Activated CD4-positive, alpha-beta memory T cell treated with anti-CD3 and anti-CD28 coated beads for 36 hours (primary cell): ENCODE results near the gene ARHGDIB. TPM values are rescaled to one million over a fixed set of nuclear protein-coding genes. Genes with fewer than 3 reads are reported as not detected.

Experiments
- CTCF ChIA-PET: fragments of 350-600 bp; sonication (Branson Sonifier 250); formaldehyde crosslinking; loops from one replicate; lab custom pipeline; 2021; ENCODE audit warnings: antibody characterized with exemption, inconsistent platforms; lab: Charles Lee
- POLR2A ChIA-PET: fragments of 350-600 bp; sonication (Branson Sonifier 250); formaldehyde crosslinking; loops from one replicate; lab custom pipeline; 2021; ENCODE audit warnings: antibody characterized with exemption; lab: Charles Lee
- DNase-seq: peaks from one replicate; pipeline ENCODE4 v3.0.0-alpha.2; 2020
- H3K27ac Mint-ChIP-seq: one replicate; pipeline ENCODE4 v1.8.0; 2021; ENCODE audit warnings: mixed read lengths
- H3K27me3 Mint-ChIP-seq: one replicate; pipeline ENCODE4 v1.8.0; 2021; ENCODE audit warnings: mixed read lengths
- H3K36me3 Mint-ChIP-seq: one replicate; pipeline ENCODE4 v1.8.0; 2021; ENCODE audit warnings: mixed read lengths
- H3K4me1 Mint-ChIP-seq: one replicate; pipeline ENCODE4 v1.8.0; 2021; ENCODE audit warnings: low read depth, mixed read lengths
- H3K4me3 Mint-ChIP-seq: one replicate; pipeline ENCODE4 v1.8.0; 2021; ENCODE audit warnings: mild to moderate bottlenecking, mixed read lengths
- H3K9me3 Mint-ChIP-seq: one replicate; pipeline ENCODE4 v1.8.0; 2021; ENCODE audit warnings: mixed read lengths
- intact Hi-C: fragments of 100-400 bp; cut with micrococcal nuclease; formaldehyde crosslinking; loops from one replicate; pipeline ENCODE4 v1.15.1; 2023
- total RNA-seq, 2 experiments: library from RNA; stranded (reverse); gene quantifications; one replicate each; pipeline ENCODE4 v1.2.3, GENCODE V29; 2021

ARHGDIB gene
- total RNA-seq, 2 experiments from 2014 or later, result 640 to 644 TPM

DNA sequence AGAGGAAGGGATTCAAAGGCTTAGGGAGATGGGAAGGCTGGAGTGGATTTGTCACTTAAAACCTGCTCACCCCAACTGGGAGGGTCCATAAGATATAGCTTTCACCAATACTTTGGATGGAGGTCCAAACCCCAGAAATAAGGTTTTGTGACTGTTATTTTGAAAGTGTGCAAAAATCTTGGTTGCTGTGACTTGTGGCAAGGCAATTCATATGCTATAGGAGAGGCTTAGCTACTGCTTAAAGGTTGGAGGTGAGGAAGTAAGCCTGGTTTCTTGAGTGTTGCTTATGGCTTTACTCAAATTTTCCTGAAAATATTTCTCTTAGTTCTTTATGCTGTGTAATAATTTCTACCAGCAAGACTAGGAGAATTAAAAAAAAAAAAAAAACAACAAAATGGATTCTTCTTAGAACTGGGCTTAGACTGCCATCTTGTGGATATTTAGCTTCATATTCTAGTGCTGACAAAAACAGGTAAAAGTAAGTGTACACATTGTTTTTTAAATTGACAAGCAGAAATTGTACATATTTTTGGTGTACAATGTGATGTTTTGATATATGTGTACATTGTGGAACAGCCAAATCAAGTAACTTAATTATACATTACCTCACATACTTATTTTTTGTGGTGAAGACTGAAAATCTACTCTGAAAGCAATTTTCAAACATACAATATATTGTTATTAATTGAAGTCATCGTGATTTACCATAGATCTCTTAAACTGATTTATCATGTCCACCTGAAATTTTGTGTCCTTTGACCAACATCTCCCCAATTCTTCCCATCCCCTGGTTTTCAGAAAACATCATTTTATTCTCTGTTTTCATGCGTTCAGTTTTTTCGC is 34.4 kb upstream of the ARHGDIB start:
- DNase-seq, result no peak
- Mint-ChIP-seq H3K36me3 (no peaks in the 10 kb centered on the region), H3K27ac (no peak overlapping the region), H3K9me3 (peaks cover 7% of the 10 kb centered on the region), H3K4me1 (peaks cover 25% of the 10 kb centered on the region), H3K27me3 (no peaks in the 10 kb centered on the region), H3K4me3 (no peak overlapping the region)
- intact Hi-C loops, result loop anchor here (1.0 to 2.0 kb wide), 6 partner anchors 35 to 273 kb away; partner anchors contain the start of genes ARHGDIB and RERG
- CTCF ChIA-PET, result interaction anchor here (0.5 to 4.2 kb wide), 39 partner anchors 9 to 812 kb away, joined by 3 to 121 read pairs (median 4); partner anchors contain the start of genes ARHGDIB, ART4, C12orf60 and ERP27
- POLR2A ChIA-PET, result interaction anchor here (0.7 to 1.4 kb wide), 3 partner anchors 34 to 225 kb away, joined by 4 to 6 read pairs (median 4); partner anchors contain the start of gene ARHGDIB

DNA sequence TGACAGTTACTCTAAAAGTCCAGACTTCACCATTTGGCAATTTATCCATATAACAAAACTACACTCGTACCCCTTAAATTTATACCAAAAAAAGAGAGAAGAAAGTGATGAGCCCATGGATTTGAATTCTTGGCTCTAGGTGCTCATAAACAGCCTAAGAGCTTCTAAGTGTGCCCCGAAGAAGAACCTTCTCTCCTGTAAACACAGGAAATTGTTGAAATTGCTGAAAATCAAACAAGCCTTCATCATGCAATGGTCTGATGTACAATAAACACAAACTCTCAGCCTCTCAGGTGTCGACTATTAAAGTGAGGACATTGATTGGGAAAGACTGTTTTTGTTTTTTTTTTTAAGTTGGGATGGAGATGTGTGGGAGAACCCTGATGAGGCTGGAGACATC is 33.2 kb upstream of the ARHGDIB start:
- intact Hi-C loops, result loop anchor here (1.0 to 5.0 kb wide), 6 partner anchors 34 to 364 kb away; partner anchors contain the start of gene ARHGDIB
- Mint-ChIP-seq H3K4me3 (no peak overlapping the region), H3K27me3 (no peaks in the 10 kb centered on the region), H3K36me3 (no peaks in the 10 kb centered on the region), H3K4me1 (peaks cover 29% of the 10 kb centered on the region), H3K27ac (no peak overlapping the region), H3K9me3 (peaks cover 7% of the 10 kb centered on the region)
- ChIA-PET CTCF (interaction anchor here (0.9 to 4.2 kb wide), 16 partner anchors 8 to 278 kb away, joined by 3 to 121 read pairs (median 6); partner anchors contain the start of genes ART4, C12orf60, ERP27 and WBP11), POLR2A (interaction anchor here (1.2 to 1.4 kb wide), 2 partner anchors 220 to 224 kb away, joined by 4 to 6 read pairs; a partner anchor contains a TSS)
- DNase-seq, result no peak

DNA sequence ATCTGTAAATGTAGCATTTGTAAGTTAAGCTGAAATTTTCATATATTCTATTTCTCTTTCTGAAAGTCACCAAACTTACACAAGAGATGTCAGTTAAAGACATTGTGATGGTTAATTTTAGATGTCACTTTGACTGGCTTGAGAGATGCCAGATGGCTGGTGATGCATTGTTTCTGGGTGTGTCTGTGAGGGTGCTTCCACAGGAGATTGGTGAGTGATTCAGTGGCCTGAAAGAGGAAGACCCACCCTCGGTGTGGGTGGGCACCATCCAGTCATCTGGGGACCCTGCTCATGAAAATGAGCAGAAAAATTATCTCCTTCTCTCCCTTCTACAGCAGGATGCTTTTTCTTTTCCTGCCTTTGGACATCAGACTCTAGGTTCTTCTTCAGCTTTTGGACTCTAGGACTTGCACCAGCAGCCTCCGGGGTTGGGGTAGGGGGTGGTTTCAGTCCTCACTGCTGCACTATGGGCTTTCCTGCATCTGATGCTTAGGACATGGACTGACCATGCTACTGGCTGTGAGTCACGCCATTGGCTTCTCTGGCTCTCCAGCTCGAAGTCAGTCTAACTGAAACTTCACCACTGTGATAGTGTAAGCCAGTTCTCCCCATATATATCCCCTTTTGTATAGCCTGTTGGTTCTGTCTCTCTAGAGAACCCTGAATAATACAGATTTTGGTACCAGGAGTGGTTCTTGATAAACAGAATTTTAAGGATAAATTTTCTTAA is 32.3 kb upstream of the ARHGDIB start:
- Mint-ChIP-seq H3K36me3 (no peaks in the 10 kb centered on the region), H3K27ac (no peak overlapping the region), H3K27me3 (no peaks in the 10 kb centered on the region), H3K4me3 (no peak overlapping the region), H3K4me1 (peaks cover 30% of the 10 kb centered on the region), H3K9me3 (peaks cover 7% of the 10 kb centered on the region)
- POLR2A ChIA-PET, result no interaction called here
- intact Hi-C loops, result loop anchor here (1.0 to 5.0 kb wide), 4 partner anchors 33 to 363 kb away; partner anchors contain the start of gene ARHGDIB
- CTCF ChIA-PET, result interaction anchor here (0.9 to 4.2 kb wide), 8 partner anchors 56 to 277 kb away, joined by 3 to 121 read pairs (median 6); partner anchors contain the start of genes ART4 and ERP27
- peak; percentile 49 for DNase-seq

DNA sequence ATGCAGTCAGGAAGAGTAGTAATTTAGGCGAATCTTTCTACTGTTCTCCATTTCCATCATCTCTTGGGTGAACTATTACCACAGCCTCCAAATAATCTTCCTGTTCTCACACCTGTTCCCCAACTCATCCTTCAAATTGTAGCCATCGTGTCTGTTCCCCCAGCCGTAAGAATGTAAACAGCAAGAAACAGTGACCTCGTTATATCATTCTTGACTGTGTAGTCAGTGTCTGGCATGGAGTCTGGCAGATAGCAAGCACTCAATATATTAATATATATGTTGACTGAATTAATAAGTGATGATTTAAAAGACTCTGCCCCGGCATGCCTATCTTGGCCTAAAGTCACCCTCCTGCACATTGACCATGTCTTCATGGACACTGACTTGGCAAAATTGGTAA is 31.7 kb upstream of the ARHGDIB start:
- Mint-ChIP-seq H3K27me3 (no peaks in the 10 kb centered on the region), H3K27ac (no peak overlapping the region), H3K36me3 (no peaks in the 10 kb centered on the region), H3K9me3 (peaks cover 7% of the 10 kb centered on the region), H3K4me3 (no peak overlapping the region), H3K4me1 (peaks cover 30% of the 10 kb centered on the region)
- CTCF ChIA-PET, result interaction anchor here (1.2 to 4.2 kb wide), 3 partner anchors 147 to 270 kb away, joined by 3 to 121 read pairs (median 33); partner anchors contain the start of gene ART4
- no peak for DNase-seq
- POLR2A ChIA-PET, result no interaction called here
- intact Hi-C loops, result loop anchor here (5.0 kb wide), 1 partner anchor 41 kb away; no protein-coding TSS in a partner anchor

DNA sequence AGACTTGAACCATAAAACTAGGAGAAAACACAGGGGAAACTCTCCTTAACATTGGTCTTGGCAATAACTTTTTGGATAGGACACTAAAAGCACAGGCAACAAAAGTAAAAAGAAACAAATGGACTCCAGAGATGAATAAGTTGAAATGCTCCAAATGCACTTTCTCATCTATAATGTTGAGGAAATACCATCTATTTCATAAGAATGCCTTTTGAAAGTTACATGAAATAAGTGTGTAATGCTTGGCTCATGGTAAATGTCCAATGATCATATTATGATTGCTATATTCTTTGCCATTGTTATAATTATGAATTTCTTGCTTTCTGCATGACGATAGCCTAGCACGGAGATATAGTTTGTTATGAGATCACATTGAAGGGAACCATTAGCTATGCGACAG is 31.3 kb upstream of the ARHGDIB start:
- intact Hi-C loops, result loop anchor here (5.0 kb wide), 1 partner anchor 40 kb away; no protein-coding TSS in a partner anchor

DNA sequence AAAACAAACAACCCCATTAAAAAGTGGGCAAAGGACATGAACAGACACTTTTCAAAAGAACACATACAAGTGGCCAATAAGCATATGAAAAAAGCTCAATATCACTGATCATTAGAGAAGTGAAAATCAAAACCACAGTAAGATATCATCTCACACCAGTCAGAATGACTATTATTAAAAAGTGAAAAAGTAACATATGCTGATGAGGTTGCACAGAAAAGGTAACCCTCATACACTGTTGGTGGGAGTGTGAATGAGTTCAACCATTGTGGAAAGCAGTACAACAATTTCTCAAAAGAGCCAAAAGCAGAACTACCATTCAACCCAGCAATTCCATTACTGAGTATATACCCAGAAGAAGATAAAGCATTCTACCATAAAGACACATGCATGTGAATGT is 29.7 kb upstream of the ARHGDIB start:
- H3K9me3 Mint-ChIP-seq, result peaks cover 7% of the 10 kb centered on the region
- no peaks in the 10 kb centered on the region for H3K36me3 Mint-ChIP-seq
- POLR2A ChIA-PET, result no interaction called here

More for the DNA sequence above, 31.3 kb upstream of the ARHGDIB start:
- Mint-ChIP-seq H3K27me3 (no peaks in the 10 kb centered on the region), H3K4me3 (no peak overlapping the region), H3K36me3 (no peaks in the 10 kb centered on the region), H3K27ac (no peak overlapping the region), H3K4me1 (peaks cover 30% of the 10 kb centered on the region), H3K9me3 (peaks cover 7% of the 10 kb centered on the region)
- ChIA-PET POLR2A (no interaction called here), CTCF (interaction anchor here (0.6 to 4.2 kb wide), 3 partner anchors 147 to 222 kb away, joined by 3 to 121 read pairs (median 3); partner anchors contain the start of gene ART4)
- DNase-seq, result no peak

DNA sequence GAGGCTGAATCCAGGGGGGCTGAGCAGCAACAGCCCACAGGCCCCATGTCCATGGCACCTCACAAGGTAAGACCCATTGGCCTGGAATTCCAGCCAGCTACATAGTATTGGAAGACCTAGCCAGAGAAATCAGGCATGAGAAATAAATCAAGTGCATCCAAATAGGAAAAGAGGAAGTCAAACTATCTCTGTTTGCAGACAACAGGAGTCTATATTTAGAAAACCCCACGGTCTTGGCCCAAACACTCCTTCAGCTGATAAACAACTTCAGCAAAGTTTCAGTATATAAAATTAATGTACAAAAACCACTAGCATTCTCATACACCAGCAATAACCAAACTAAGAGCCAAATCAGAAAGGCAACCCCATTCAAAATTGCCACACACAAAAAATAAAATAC is 28.4 kb upstream of the ARHGDIB start:
- POLR2A ChIA-PET, result no interaction called here
- Mint-ChIP-seq H3K9me3 (peaks cover 7% of the 10 kb centered on the region), H3K4me3 (no peak overlapping the region), H3K27ac (no peak overlapping the region), H3K36me3 (no peaks in the 10 kb centered on the region), H3K27me3 (no peaks in the 10 kb centered on the region), H3K4me1 (peaks cover 24% of the 10 kb centered on the region)
- no peak for DNase-seq
- intact Hi-C loops, result loop anchor here (5.0 kb wide), 1 partner anchor 37 kb away; no protein-coding TSS in a partner anchor
- CTCF ChIA-PET, result interaction anchor here (1.5 kb wide), 1 partner anchor 179 kb away, joined by 3 read pairs; no protein-coding TSS in a partner anchor

More for the DNA sequence above, 29.7 kb upstream of the ARHGDIB start:
- Mint-ChIP-seq H3K4me3 (no peak overlapping the region), H3K27ac (no peak overlapping the region), H3K27me3 (no peaks in the 10 kb centered on the region), H3K4me1 (peaks cover 30% of the 10 kb centered on the region)
- DNase-seq, result no peak
- intact Hi-C loops, result loop anchor here (5.0 kb wide), 1 partner anchor 39 kb away; no protein-coding TSS in a partner anchor
- CTCF ChIA-PET, result no interaction called here

DNA sequence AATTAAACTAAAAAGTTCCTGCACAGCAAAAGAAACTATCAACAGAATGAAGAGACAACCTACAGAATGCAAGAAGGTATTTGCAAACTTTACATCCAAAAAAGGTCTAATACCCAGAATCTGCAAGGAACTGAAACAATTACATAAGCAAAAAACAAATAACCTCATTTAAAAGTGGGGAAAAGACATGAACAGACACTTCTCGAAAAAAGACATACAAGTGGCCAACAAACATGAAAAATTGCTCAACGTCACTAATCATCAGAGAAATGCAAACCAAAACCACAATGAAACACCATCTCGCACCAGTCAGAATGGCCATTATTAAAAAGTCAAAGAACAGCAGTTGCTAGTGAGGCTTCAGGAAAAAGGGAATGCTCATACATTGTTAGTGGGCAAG is 26.6 kb upstream of the ARHGDIB start:
- peaks cover 16% of the 10 kb centered on the region for H3K4me1 Mint-ChIP-seq
- CTCF ChIA-PET, result no interaction called here

DNA sequence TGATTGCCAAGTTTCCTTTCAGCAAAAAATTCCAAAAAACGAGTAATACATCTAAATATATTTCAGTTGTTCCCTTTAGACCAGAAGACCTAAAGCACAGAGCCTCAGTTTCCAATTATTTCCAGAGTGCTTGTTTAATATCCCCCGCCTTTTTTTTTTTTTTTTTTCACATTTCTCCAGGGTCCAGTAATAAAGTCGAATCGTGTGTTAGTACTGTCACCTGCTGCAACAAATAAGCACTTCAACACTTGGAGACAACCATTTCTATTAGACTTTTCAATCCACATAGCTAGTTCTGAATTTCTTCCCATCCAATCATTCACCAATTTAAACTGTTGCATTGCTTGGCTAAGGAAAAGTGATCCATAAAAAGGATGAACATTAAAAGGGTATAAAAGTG is 25.0 kb upstream of the ARHGDIB start:
- DNase-seq, result no peak
- H3K36me3 Mint-ChIP-seq, result no peaks in the 10 kb centered on the region
- no peak overlapping the region for H3K4me3 Mint-ChIP-seq
- H3K27ac Mint-ChIP-seq, result no peak overlapping the region
- H3K27me3 Mint-ChIP-seq, result no peaks in the 10 kb centered on the region
- POLR2A ChIA-PET, result no interaction called here
- H3K4me1 Mint-ChIP-seq, result peaks cover 25% of the 10 kb centered on the region
- intact Hi-C loops, result no loop called here
- CTCF ChIA-PET, result interaction anchor here (0.7 kb wide), 2 partner anchors 9 to 49 kb away, joined by 3 read pairs; no protein-coding TSS in a partner anchor
- peaks cover 6% of the 10 kb centered on the region for H3K9me3 Mint-ChIP-seq

More for the DNA sequence above, 26.6 kb upstream of the ARHGDIB start:
- DNase-seq, result no peak
- Mint-ChIP-seq H3K27ac (no peak overlapping the region), H3K9me3 (peaks cover 7% of the 10 kb centered on the region), H3K4me3 (no peak overlapping the region), H3K27me3 (no peaks in the 10 kb centered on the region), H3K36me3 (no peaks in the 10 kb centered on the region)
- POLR2A ChIA-PET, result no interaction called here
- intact Hi-C loops, result no loop called here

DNA sequence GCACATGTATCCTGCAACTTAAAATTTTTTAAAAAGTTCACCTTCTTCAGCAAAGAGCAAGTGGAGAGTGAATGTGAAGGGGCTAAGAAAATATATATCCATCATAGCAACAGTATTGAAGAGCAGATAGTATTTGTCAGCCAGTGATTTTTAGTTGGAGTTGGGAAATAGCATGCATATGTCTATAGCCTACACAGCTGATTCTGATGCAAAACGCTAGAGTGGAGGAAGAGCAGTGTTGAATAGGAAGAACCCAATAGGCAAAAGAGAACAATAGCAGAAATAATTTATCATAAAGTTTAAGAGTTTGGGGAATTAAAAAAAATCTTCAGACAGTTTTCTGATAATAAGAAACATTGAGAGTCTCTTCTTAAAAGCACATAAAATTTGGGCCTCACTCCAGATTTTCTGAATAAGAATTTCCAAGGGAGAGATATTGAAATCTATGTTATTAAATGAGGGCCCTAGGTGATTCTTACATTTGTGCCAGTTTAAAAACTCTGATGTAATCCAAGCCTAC is 23.4 kb upstream of the ARHGDIB start:
- intact Hi-C loops, result loop anchor here (5.0 kb wide), 1 partner anchor 38 kb away; no protein-coding TSS in a partner anchor

DNA sequence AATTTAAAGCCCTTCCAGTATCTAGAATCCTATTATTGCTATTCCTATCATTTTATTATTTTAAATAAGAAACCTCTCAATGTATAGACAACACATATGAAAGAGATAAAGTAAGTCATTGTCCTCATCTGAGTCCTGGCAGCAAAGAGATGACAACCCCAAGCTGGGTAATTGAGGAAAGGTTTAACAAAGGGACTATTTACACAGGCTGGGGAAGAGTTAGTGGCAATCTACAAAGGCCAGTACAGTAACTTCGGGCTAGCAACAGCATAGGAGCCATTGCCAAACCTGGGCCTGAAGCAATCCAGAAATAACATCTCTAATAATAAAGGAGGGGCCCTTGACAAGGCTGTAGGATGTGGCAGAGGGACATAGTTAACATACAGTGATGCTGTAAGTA is 22.6 kb upstream of the ARHGDIB start:
- Mint-ChIP-seq H3K27ac (no peak overlapping the region), H3K36me3 (no peaks in the 10 kb centered on the region), H3K4me3 (no peak overlapping the region), H3K9me3 (no peaks in the 10 kb centered on the region), H3K4me1 (peaks cover 36% of the 10 kb centered on the region), H3K27me3 (no peaks in the 10 kb centered on the region)
- intact Hi-C loops, result loop anchor here (5.0 kb wide), 1 partner anchor 37 kb away; no protein-coding TSS in a partner anchor
- ChIA-PET CTCF (interaction anchor here (2.3 kb wide), 1 partner anchor 11 kb away, joined by 8 read pairs; no protein-coding TSS in a partner anchor), POLR2A (no interaction called here)
- no peak for DNase-seq

More for the DNA sequence above, 23.4 kb upstream of the ARHGDIB start:
- ChIA-PET CTCF (interaction anchor here (1.0 to 2.3 kb wide), 2 partner anchors 11 to 49 kb away, joined by 3 to 8 read pairs; no protein-coding TSS in a partner anchor), POLR2A (no interaction called here)
- no peak for DNase-seq
- no peak overlapping the region for H3K4me3 Mint-ChIP-seq
- H3K9me3 Mint-ChIP-seq, result no peaks in the 10 kb centered on the region
- H3K27ac Mint-ChIP-seq, result no peak overlapping the region
- no peaks in the 10 kb centered on the region for H3K36me3 Mint-ChIP-seq
- H3K4me1 Mint-ChIP-seq, result peaks cover 32% of the 10 kb centered on the region
- no peaks in the 10 kb centered on the region for H3K27me3 Mint-ChIP-seq
